Liver (tissue), 3 donors: Measurements from ENCODE around the gene SNX10.

Experiments
- ATF3 ChIP-seq: IDR thresholded peaks from 2 replicates; pipeline ENCODE4 v1.6.1; 2016; ENCODE audit warnings: antibody characterized with exemption
- RAD21 ChIP-seq, 2 donors: IDR thresholded peaks; 2 replicates each; pipeline ENCODE4 v1.6.1; 2016; ENCODE audit warnings: antibody characterized with exemption in 2 of 2, mild to moderate bottlenecking in 2 of 2
- RXRA ChIP-seq, 2 donors: IDR thresholded peaks; 2 replicates each; pipeline ENCODE4 v1.6.1; 2017 to 2018; ENCODE audit warnings: antibody characterized with exemption in 2 of 2, mild to moderate bottlenecking in 1 of 2
- TAF1 ChIP-seq: conservative IDR thresholded peaks from 2 replicates; pipeline ENCODE4 v1.6.1; 2016; ENCODE audit warnings: antibody characterized with exemption, mild to moderate bottlenecking
- YY1 ChIP-seq: IDR thresholded peaks from 2 replicates; pipeline ENCODE4 v1.6.1; 2016; ENCODE audit warnings: antibody characterized with exemption, mild to moderate bottlenecking
- TF ChIP-seq, protein P1 (sequence below): fragments of 150-350 bp; IDR thresholded peaks from 2 replicates; pipeline ENCODE4 v1.5.1; 2017; ENCODE audit warnings: improper control_type of control experiment, low read depth, low read length; ENCODE audit not compliant: missing input control
- TF ChIP-seq, protein P2 (sequence below): IDR thresholded peaks from 2 replicates; pipeline ENCODE4 v1.6.1; 2016; ENCODE audit warnings: antibody characterized with exemption, mild to moderate bottlenecking
- donor health status: healthy.
- donor health status: healthy.

GRCh38 chr7:26286157-26286556 lies 5.5 kb upstream of the SNX10 start:
- TF ChIP-seq, protein P1, sequence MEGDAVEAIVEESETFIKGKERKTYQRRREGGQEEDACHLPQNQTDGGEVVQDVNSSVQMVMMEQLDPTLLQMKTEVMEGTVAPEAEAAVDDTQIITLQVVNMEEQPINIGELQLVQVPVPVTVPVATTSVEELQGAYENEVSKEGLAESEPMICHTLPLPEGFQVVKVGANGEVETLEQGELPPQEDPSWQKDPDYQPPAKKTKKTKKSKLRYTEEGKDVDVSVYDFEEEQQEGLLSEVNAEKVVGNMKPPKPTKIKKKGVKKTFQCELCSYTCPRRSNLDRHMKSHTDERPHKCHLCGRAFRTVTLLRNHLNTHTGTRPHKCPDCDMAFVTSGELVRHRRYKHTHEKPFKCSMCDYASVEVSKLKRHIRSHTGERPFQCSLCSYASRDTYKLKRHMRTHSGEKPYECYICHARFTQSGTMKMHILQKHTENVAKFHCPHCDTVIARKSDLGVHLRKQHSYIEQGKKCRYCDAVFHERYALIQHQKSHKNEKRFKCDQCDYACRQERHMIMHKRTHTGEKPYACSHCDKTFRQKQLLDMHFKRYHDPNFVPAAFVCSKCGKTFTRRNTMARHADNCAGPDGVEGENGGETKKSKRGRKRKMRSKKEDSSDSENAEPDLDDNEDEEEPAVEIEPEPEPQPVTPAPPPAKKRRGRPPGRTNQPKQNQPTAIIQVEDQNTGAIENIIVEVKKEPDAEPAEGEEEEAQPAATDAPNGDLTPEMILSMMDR, result no peak
- TF ChIP-seq ATF3, result no peak
- TF ChIP-seq, protein P2, sequence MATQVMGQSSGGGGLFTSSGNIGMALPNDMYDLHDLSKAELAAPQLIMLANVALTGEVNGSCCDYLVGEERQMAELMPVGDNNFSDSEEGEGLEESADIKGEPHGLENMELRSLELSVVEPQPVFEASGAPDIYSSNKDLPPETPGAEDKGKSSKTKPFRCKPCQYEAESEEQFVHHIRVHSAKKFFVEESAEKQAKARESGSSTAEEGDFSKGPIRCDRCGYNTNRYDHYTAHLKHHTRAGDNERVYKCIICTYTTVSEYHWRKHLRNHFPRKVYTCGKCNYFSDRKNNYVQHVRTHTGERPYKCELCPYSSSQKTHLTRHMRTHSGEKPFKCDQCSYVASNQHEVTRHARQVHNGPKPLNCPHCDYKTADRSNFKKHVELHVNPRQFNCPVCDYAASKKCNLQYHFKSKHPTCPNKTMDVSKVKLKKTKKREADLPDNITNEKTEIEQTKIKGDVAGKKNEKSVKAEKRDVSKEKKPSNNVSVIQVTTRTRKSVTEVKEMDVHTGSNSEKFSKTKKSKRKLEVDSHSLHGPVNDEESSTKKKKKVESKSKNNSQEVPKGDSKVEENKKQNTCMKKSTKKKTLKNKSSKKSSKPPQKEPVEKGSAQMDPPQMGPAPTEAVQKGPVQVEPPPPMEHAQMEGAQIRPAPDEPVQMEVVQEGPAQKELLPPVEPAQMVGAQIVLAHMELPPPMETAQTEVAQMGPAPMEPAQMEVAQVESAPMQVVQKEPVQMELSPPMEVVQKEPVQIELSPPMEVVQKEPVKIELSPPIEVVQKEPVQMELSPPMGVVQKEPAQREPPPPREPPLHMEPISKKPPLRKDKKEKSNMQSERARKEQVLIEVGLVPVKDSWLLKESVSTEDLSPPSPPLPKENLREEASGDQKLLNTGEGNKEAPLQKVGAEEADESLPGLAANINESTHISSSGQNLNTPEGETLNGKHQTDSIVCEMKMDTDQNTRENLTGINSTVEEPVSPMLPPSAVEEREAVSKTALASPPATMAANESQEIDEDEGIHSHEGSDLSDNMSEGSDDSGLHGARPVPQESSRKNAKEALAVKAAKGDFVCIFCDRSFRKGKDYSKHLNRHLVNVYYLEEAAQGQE, result no peak
- no peak for TF ChIP-seq RAD21 (IDR thresholded peaks at IDR 0.05)
- no peak for TF ChIP-seq RXRA (IDR thresholded peaks at IDR 0.05)
- TF ChIP-seq TAF1, result no peak
- no peak for TF ChIP-seq YY1
